Activated CD8-positive, alpha-beta memory T cell treated with anti-CD3 and anti-CD28 coated beads for 1 hour (primary cell): Measurements from ENCODE around the gene KIN.
"Not testable (repeated sequence)": the region's sequence is repeated elsewhere in the genome, so short reads cannot be mapped to it uniquely, and the experiment has no call there.

Experiments
- DNase-seq, 2 donors: peaks; one replicate each; pipeline ENCODE4 v3.0.0-alpha.2; 2020; ENCODE audit warnings: low read depth in 1 of 2; ENCODE audit errors: extremely low read depth in 1 of 2

KIN gene

GRCh38 chr10:7795605-7796004, 7.8 kb upstream of the KIN start:
- DNase-seq: no peak

- DNase-seq: no peak
These were observed 6.6 kb upstream of the KIN start for GRCh38 chr10:7794251-7795026.

GRCh38 chr10:7792541-7792940, 4.7 kb upstream of the KIN start:
- DNase-seq: no peak

- no peak for DNase-seq
These were observed 1.6 kb upstream of the KIN start for GRCh38 chr10:7789390-7789789.

GRCh38 chr10:7788639-7789286, 970 bp upstream of the KIN start:
- no peak for DNase-seq

- no peak for DNase-seq
These were observed 490 bp downstream of the KIN start for GRCh38 chr10:7787150-7787856.

- no peak for DNase-seq
These were observed 1.4 kb downstream of the KIN start for GRCh38 chr10:7786430-7786829.

- DNase-seq: not testable (repeated sequence)
These were observed 5.6 kb downstream of the KIN start for GRCh38 chr10:7782194-7782593.

GRCh38 chr10:7776777-7777176, 11.0 kb downstream of the KIN start:
- DNase-seq: no peak

- no peak for DNase-seq
These were observed 13.7 kb downstream of the KIN start for GRCh38 chr10:7773845-7774801.

GRCh38 chr10:7768417-7768816, 19.4 kb downstream of the KIN start:
- no peak for DNase-seq

GRCh38 chr10:7767209-7767608, 20.6 kb downstream of the KIN start:
- no peak for DNase-seq

- DNase-seq: no peak
These were observed 21.6 kb downstream of the KIN start for GRCh38 chr10:7766241-7766640.

GRCh38 chr10:7763929-7764328, 23.9 kb downstream of the KIN start:
- DNase-seq: no peak

GRCh38 chr10:7756360-7756992, 31.3 kb downstream of the KIN start:
- DNase-seq: no peak

- no peak for DNase-seq
These were observed 32.7 kb downstream of the KIN start for GRCh38 chr10:7755103-7755502.

- DNase-seq: no peak
These were observed 35.5 kb downstream of the KIN start for GRCh38 chr10:7752251-7752650.

- DNase-seq: no peak
These were observed 37.6 kb downstream of the KIN start for GRCh38 chr10:7750222-7750621.

- not testable (repeated sequence) for DNase-seq
These were observed 39.2 kb downstream of the KIN start for GRCh38 chr10:7748637-7749036.

GRCh38 chr10:7744307-7744706, 43.5 kb downstream of the KIN start:
- DNase-seq: no peak
